Lower lobe of right lung (tissue), 2 donors: Measurements from ENCODE around the gene PIK3C2B. TPM values are rescaled to one million over a fixed set of nuclear protein-coding genes. Genes with fewer than 3 reads are reported as not detected.

ENCODE experiments used
- ATAC-seq, 2 donors: fragments of 200-7000 bp; cut with Tn5 transposase; one replicate each; pipeline ENCODE4 v1.9.1; 2020 to 2022; ENCODE audit warnings: mild to moderate bottlenecking in 2 of 2, moderate library complexity in 2 of 2
- DNase-seq: peaks from one replicate; pipeline ENCODE4 v3.0.0-alpha.2; 2020
- H3K27ac ChIP-seq: fragments of 200-600 bp; one replicate; pipeline ENCODE4 v1.8.0; 2022
- H3K27me3 ChIP-seq: fragments of 200-600 bp; one replicate; pipeline ENCODE4 v1.8.0; 2022; ENCODE audit warnings: low read depth
- H3K36me3 ChIP-seq: fragments of 200-600 bp; one replicate; pipeline ENCODE4 v1.8.0; 2022; ENCODE audit warnings: mild to moderate bottlenecking
- H3K4me1 ChIP-seq: fragments of 200-600 bp; one replicate; pipeline ENCODE4 v1.8.0; 2022
- H3K4me3 ChIP-seq: fragments of 200-600 bp; one replicate; pipeline ENCODE4 v1.8.0; 2022; ENCODE audit warnings: mild to moderate bottlenecking
- H3K9me3 ChIP-seq: fragments of 200-600 bp; one replicate; pipeline ENCODE4 v1.8.0; 2022
- CTCF ChIP-seq: fragments of 200-600 bp; IDR thresholded peaks from one replicate; pipeline ENCODE4 v1.8.0; 2022; ENCODE audit warnings: antibody characterized with exemption, mild to moderate bottlenecking
- intact Hi-C: fragments of 100-400 bp; cut with DNase I; formaldehyde crosslinking; loops from one replicate; pipeline ENCODE4 v1.11.0; 2022
- total RNA-seq: library from RNA; stranded (reverse); fragmentation: NEBNext Ultra II Directional; extraction: Animal tissue kit (Norgen Biotek cat#: 25700); gene quantifications from one replicate; pipeline ENCODE4 v1.2.1, GENCODE V29; 2021
- donor health status: DM: no; HTN: yes; CAD: no; lungs with severe emphysema.

PIK3C2B gene
- total RNA-seq, 1 donor from 2014 or later, result 50.5 TPM

- Histone ChIP-seq H3K27me3 (no peaks in the 10 kb centered on the region), H3K9me3 (no peaks in the 10 kb centered on the region), H3K36me3 (peaks cover 50% of the 10 kb centered on the region), H3K4me1 (peaks cover 26% of the 10 kb centered on the region), H3K4me3 (no peak overlapping the region), H3K27ac (no peak overlapping the region)
- DNase-seq (no peak), ATAC-seq (no peak)
- no peak for TF ChIP-seq CTCF
- intact Hi-C loops, result loop anchor here (5.0 kb wide), 1 partner anchor 53 kb away; no protein-coding TSS in a partner anchor
Observed at GRCh38 chr1:204448991-204449677, 45.5 kb downstream of the PIK3C2B start.

- Histone ChIP-seq H3K9me3 (no peaks in the 10 kb centered on the region), H3K4me3 (no peak overlapping the region), H3K36me3 (peaks cover 56% of the 10 kb centered on the region), H3K4me1 (peaks cover 31% of the 10 kb centered on the region), H3K27me3 (no peaks in the 10 kb centered on the region), H3K27ac (no peak overlapping the region)
- intact Hi-C loops, result loop anchor here (5.0 kb wide), 1 partner anchor 54 kb away; no protein-coding TSS in a partner anchor
- no peak for TF ChIP-seq CTCF
- ATAC-seq (no peak), DNase-seq (no peak)
Observed at GRCh38 chr1:204448344-204448964, 46.2 kb downstream of the PIK3C2B start.

- Histone ChIP-seq H3K4me3 (no peak overlapping the region), H3K27me3 (no peaks in the 10 kb centered on the region), H3K9me3 (no peaks in the 10 kb centered on the region), H3K4me1 (peaks cover 38% of the 10 kb centered on the region), H3K27ac (no peak overlapping the region), H3K36me3 (peaks cover 59% of the 10 kb centered on the region)
- ATAC-seq, result no peak
- no peak for TF ChIP-seq CTCF
- intact Hi-C loops, result loop anchor here (5.0 kb wide), 1 partner anchor 55 kb away; no protein-coding TSS in a partner anchor
- DNase-seq, result no peak
Observed at GRCh38 chr1:204447736-204448135, 46.9 kb downstream of the PIK3C2B start.

GRCh38 chr1:204447190-204447589, 47.4 kb downstream of the PIK3C2B start:
- no peak for TF ChIP-seq CTCF
- ATAC-seq (no peak), DNase-seq (no peak)
- H3K27me3 ChIP-seq, result no peaks in the 10 kb centered on the region
- no peak overlapping the region for H3K27ac ChIP-seq
- H3K4me1 ChIP-seq, result peaks cover 44% of the 10 kb centered on the region
- intact Hi-C loops, result loop anchor here (5.0 kb wide), 1 partner anchor 55 kb away; no protein-coding TSS in a partner anchor
- H3K4me3 ChIP-seq, result no peak overlapping the region
- H3K36me3 ChIP-seq, result peaks cover 61% of the 10 kb centered on the region
- H3K9me3 ChIP-seq, result no peaks in the 10 kb centered on the region

GRCh38 chr1:204446413-204447111, 48.0 kb downstream of the PIK3C2B start:
- peak; percentile 85 for TF ChIP-seq CTCF
- H3K9me3 ChIP-seq, result no peaks in the 10 kb centered on the region
- no peak overlapping the region for H3K27ac ChIP-seq
- no peak overlapping the region for H3K4me3 ChIP-seq
- peaks cover 44% of the 10 kb centered on the region for H3K4me1 ChIP-seq
- intact Hi-C loops, result loop anchor here (5.0 kb wide), 1 partner anchor 56 kb away; no protein-coding TSS in a partner anchor
- H3K36me3 ChIP-seq, result peaks cover 66% of the 10 kb centered on the region
- ATAC-seq (peak; percentile 73 to 77), DNase-seq (peak; percentile 76)
- H3K27me3 ChIP-seq, result no peaks in the 10 kb centered on the region
